Adipocyte (in vitro differentiated cells): ENCODE data around the gene ZNF81.
A peak's percentile ranks its signal among the peaks of the same experiment; 100 is the strongest.

Experiments used
- DNase-seq: peaks from one replicate; pipeline ENCODE4 v3.0.0-alpha.2; 2015; ENCODE audit warnings: low read depth
- H3K27me3 ChIP-seq: replicated peaks from 2 replicates; pipeline ENCODE4 v1.7.0; 2013; ENCODE audit warnings: mild to moderate bottlenecking, low read length, moderate library complexity; ENCODE audit not compliant: control insufficient read depth, insufficient read depth
- H3K36me3 ChIP-seq: 2 replicates; pipeline ENCODE4 v1.7.0; 2013; ENCODE audit warnings: low read length, mild to moderate bottlenecking, moderate library complexity; ENCODE audit not compliant: control insufficient read depth, insufficient read depth, severe bottlenecking
- H3K4me1 ChIP-seq: 2 replicates; pipeline ENCODE4 v1.7.0; 2013; ENCODE audit warnings: mild to moderate bottlenecking, low read length, moderate library complexity; ENCODE audit not compliant: control insufficient read depth, insufficient read depth
- H3K4me3 ChIP-seq: 2 replicates; pipeline ENCODE4 v1.7.0; 2013; ENCODE audit warnings: mild to moderate bottlenecking, low read length, moderate library complexity
- H3K9ac ChIP-seq: 2 replicates; pipeline ENCODE4 v1.7.0; 2013; ENCODE audit warnings: mild to moderate bottlenecking, low read length, moderate library complexity
- H3K9me3 ChIP-seq: 2 replicates; pipeline ENCODE4 v1.7.0; 2013; ENCODE audit warnings: mild to moderate bottlenecking, low read length, moderate library complexity; ENCODE audit not compliant: control insufficient read depth

The ZNF81 gene

GRCh38 chrX:47808904-47809788 lies 27.6 kb upstream of the ZNF81 start:
- no peaks in the 10 kb centered on the region for H3K4me1 ChIP-seq
- H3K9ac ChIP-seq: no peak overlapping the region
- H3K4me3 ChIP-seq: no peak overlapping the region
- no peak for DNase-seq
- H3K9me3 ChIP-seq: no peaks in the 10 kb centered on the region
- no peaks in the 10 kb centered on the region for H3K36me3 ChIP-seq
- H3K27me3 ChIP-seq: peaks cover 16% of the 10 kb centered on the region

- DNase-seq: no peak
- H3K9ac ChIP-seq: no peak overlapping the region
- H3K9me3 ChIP-seq: peaks cover 8% of the 10 kb centered on the region
- H3K4me1 ChIP-seq: peaks cover 11% of the 10 kb centered on the region
- no peak overlapping the region for H3K4me3 ChIP-seq
- no peaks in the 10 kb centered on the region for H3K36me3 ChIP-seq
- peaks cover 6% of the 10 kb centered on the region for H3K27me3 ChIP-seq
These were observed 21.9 kb upstream of the ZNF81 start for GRCh38 chrX:47814851-47815250.

GRCh38 chrX:47815901-47816845 lies 20.5 kb upstream of the ZNF81 start:
- DNase-seq: peak; percentile 13
- Histone ChIP-seq H3K9me3 (peaks cover 8% of the 10 kb centered on the region), H3K9ac (peak overlapping the region; percentile 3), H3K4me3 (no peak overlapping the region), H3K36me3 (no peaks in the 10 kb centered on the region), H3K27me3 (peaks cover 3% of the 10 kb centered on the region), H3K4me1 (peaks cover 11% of the 10 kb centered on the region)

DNA sequence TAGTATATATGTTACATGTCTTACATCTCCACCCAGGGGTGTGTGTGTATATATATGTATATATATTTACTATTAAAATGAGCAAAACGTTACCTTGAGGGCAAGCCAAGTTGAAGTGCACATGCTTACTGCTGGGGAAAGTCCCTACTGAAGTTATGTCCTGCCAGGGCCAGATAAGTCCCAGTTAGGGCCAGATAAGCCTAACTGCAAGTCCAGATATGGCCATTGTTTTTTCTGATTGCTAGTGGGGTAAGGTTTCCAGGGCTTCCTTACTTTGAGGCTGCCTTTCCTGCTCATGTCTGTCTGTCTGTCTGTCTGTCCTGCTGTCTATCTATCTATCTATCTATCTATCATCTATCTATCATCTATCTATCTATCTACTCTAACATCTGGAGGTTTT lies 19.3 kb upstream of the ZNF81 start:
- Histone ChIP-seq H3K4me1 (peaks cover 11% of the 10 kb centered on the region), H3K9ac (no peak overlapping the region), H3K4me3 (no peak overlapping the region), H3K27me3 (peaks cover 3% of the 10 kb centered on the region), H3K9me3 (peaks cover 8% of the 10 kb centered on the region), H3K36me3 (no peaks in the 10 kb centered on the region)
- DNase-seq: no peak

- H3K9ac ChIP-seq: no peak overlapping the region
- H3K9me3 ChIP-seq: peaks cover 8% of the 10 kb centered on the region
- H3K27me3 ChIP-seq: peaks cover 3% of the 10 kb centered on the region
- H3K4me3 ChIP-seq: no peak overlapping the region
- peaks cover 11% of the 10 kb centered on the region for H3K4me1 ChIP-seq
- no peaks in the 10 kb centered on the region for H3K36me3 ChIP-seq
- no peak for DNase-seq
These were observed 18.8 kb upstream of the ZNF81 start for GRCh38 chrX:47817897-47818296.

DNA sequence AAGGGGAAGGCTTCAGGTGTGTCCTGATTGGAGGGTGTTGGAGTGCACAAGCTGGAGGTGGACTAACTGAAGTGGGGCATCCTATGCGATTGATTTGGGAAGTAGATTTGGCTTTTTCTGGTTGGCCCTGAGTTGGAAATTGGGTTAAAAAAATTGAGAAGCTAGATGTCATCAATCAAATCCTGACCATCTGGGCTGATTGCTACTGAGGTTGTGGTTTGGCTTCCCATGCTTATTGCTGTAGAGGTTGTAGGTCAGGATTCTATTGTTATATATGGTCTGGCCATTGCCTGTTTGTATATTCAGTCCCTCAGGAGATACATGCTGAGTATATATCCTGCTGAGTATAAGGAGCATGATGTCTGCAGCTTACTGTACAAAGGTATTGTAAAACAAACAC lies 7.7 kb upstream of the ZNF81 start:
- Histone ChIP-seq H3K4me1 (no peaks in the 10 kb centered on the region), H3K36me3 (no peaks in the 10 kb centered on the region), H3K9me3 (peaks cover 1% of the 10 kb centered on the region), H3K27me3 (peaks cover 2% of the 10 kb centered on the region), H3K9ac (no peak overlapping the region), H3K4me3 (no peak overlapping the region)
- DNase-seq: no peak

DNA sequence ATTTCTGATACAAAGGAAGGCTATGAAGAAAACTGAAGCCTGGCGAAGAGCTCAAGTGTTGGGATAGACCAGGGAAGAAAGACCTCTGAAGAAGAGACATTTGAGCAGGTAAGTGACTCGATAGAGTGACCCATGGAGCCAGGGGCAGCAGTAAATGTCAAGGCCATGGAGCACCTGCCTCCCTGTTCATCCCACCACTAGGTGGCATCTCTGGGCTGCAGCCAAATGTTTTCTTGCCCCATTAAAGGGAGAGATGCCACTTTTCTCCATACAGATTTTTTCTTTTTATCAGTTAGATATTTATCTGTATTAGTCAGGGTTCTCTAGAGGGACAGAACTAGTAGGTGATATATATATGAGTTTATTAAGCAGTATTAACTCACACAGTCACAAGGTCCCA lies 4.9 kb upstream of the ZNF81 start:
- peak; percentile 36 for DNase-seq
- peaks cover 9% of the 10 kb centered on the region for H3K9me3 ChIP-seq
- peaks cover 2% of the 10 kb centered on the region for H3K27me3 ChIP-seq

GRCh38 chrX:47838361-47838760 lies 1.7 kb downstream of the ZNF81 start:
- Histone ChIP-seq H3K36me3 (no peaks in the 10 kb centered on the region), H3K9me3 (peaks cover 9% of the 10 kb centered on the region), H3K9ac (no peak overlapping the region), H3K27me3 (peaks cover 2% of the 10 kb centered on the region), H3K4me1 (peaks cover 9% of the 10 kb centered on the region), H3K4me3 (peak overlapping the region; percentile 84)
- DNase-seq: no peak

More for the DNA sequence above, 4.9 kb upstream of the ZNF81 start:
- Histone ChIP-seq H3K9ac (no peak overlapping the region), H3K4me3 (no peak overlapping the region), H3K36me3 (no peaks in the 10 kb centered on the region), H3K4me1 (no peaks in the 10 kb centered on the region)

DNA sequence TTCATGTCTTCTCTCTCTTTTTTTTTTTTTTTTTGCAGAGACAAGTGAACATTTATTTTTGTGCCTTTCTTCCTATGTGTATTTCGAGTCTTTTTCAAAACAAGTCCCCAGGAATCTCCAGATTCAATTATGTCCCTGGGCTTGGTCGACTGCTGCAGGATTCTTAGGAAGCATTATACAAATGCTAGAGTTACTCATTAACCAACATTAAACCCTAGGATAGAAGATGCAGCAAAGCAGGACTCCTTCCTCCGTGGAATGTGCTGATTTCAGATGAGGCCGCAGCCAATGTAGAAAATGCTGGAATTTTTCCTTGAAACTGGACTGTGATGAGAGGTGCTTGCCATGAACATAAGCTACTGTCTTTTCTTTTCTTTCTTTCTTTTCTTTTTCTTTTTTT lies 3.4 kb downstream of the ZNF81 start:
- H3K4me3 ChIP-seq: no peak overlapping the region
- DNase-seq: no peak
- no peak overlapping the region for H3K9ac ChIP-seq
- no peaks in the 10 kb centered on the region for H3K27me3 ChIP-seq
- no peaks in the 10 kb centered on the region for H3K36me3 ChIP-seq
- peaks cover 9% of the 10 kb centered on the region for H3K4me1 ChIP-seq
- no peaks in the 10 kb centered on the region for H3K9me3 ChIP-seq

DNA sequence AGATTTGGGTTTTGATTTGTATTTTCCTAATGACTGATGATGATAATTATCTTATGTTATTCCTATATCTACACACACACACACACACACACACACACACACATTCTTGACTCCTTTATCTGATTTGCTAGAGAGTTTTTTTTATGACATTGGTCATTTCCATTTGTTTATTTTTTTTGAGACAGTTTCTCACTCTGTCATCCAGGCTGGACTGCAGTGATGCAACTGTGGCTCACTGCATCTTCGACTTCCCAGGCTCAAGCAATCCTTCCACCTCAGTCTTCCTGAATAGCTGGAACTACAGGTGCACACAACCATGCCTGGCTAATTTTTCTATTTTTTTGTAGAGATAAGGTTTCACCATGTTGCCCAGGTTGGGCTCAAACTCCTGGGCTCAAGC lies 6.7 kb downstream of the ZNF81 start:
- peaks cover under 1% of the 10 kb centered on the region for H3K4me1 ChIP-seq

DNA sequence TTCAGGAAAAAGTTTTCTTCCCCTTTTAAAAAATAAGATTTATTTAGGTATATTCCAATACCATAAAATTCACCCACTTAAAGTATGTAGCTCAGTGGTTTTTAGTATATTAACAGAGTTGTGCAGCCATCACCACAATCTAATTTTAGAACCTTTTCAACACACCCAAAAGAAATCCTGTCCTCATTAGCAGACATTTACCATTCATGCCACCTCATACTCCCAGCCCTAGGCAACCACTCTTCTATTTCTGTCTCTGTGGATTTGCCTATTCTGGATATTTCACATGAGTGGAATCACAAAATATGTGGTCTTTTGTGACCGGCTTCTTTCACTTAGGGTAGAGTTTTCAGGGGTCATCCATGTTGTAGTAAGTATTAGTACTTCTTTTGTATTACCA lies 7.4 kb downstream of the ZNF81 start:
- no peaks in the 10 kb centered on the region for H3K27me3 ChIP-seq
- H3K4me3 ChIP-seq: no peak overlapping the region
- no peak overlapping the region for H3K9ac ChIP-seq
- H3K4me1 ChIP-seq: no peaks in the 10 kb centered on the region
- no peaks in the 10 kb centered on the region for H3K9me3 ChIP-seq
- DNase-seq: no peak
- H3K36me3 ChIP-seq: peaks cover 20% of the 10 kb centered on the region

More for the DNA sequence above, 6.7 kb downstream of the ZNF81 start:
- Histone ChIP-seq H3K36me3 (peaks cover 15% of the 10 kb centered on the region), H3K4me3 (no peak overlapping the region), H3K9me3 (no peaks in the 10 kb centered on the region), H3K9ac (no peak overlapping the region), H3K27me3 (no peaks in the 10 kb centered on the region)
- no peak for DNase-seq
